ENCODE results near the gene RHBDL1. TPM values are rescaled to one million over a fixed set of nuclear protein-coding genes. Genes with fewer than 3 reads are reported as not detected.
A peak's percentile ranks its signal among the peaks of the same experiment; 100 is the strongest.

RHBDL1 gene
- total and polyA plus RNA-seq, 9 of the 15 experiments (the other 6 are each of a cell fraction or from before 2014, with no cell fraction given) = 0.03 to 5.6 (median 1.3) TPM; not detected in 1

- TF ChIP-seq CAMTA2 (CRISPR knock-in tag; conservative IDR thresholded peaks at IDR 0.05) (no peak), E2F1 (CRISPR knock-in tag; IDR thresholded peaks at IDR 0.05) (peak; percentile 62; the same call in 1 of the 2 replicates), NFE2 (IDR thresholded peaks at IDR 0.05; ENCODE audit: low read depth) (no peak), NFXL1 (CRISPR knock-in tag; IDR thresholded peaks at IDR 0.05) (no peak), TAF9B (IDR thresholded peaks at IDR 0.05; ENCODE audit: partially characterized antibody) (no peak), HLTF (IDR thresholded peaks at IDR 0.05) (no peak), BDP1 (IDR thresholded peaks at IDR 0.05; ENCODE audit: insufficient read depth, insufficient read length) (no peak), ESRRB (CRISPR knock-in tag; IDR thresholded peaks at IDR 0.05; ENCODE audit: borderline replicate concordance) (no peak), DMBX1 (CRISPR knock-in tag; IDR thresholded peaks at IDR 0.05; ENCODE audit: borderline replicate concordance) (no peak), TCFL5 (CRISPR knock-in tag; conservative IDR thresholded peaks at IDR 0.05) (no peak), SFPQ (IDR thresholded peaks at IDR 0.05; ENCODE audit: low read depth, low read length) (no peak), ELF4 (CRISPR knock-in tag; IDR thresholded peaks at IDR 0.05) (no peak), SMARCA5 (IDR thresholded peaks at IDR 0.05) (0 out of 2 replicates have a peak, but pooled peaks have one; percentile 25), CHD2 (IDR thresholded peaks at IDR 0.05; ENCODE audit: low read depth, low read length) (no peak), KDM2B (CRISPR knock-in tag; IDR thresholded peaks at IDR 0.05) (no peak), CEBPG (CRISPR knock-in tag; IDR thresholded peaks at IDR 0.05) (peak; percentile 69), CEBPG (tag; conservative IDR thresholded peaks at IDR 0.05 in 1 of 2, IDR thresholded peaks at IDR 0.05 in 1 of 2) (no peak), ZC3H4 (CRISPR knock-in tag; IDR thresholded peaks at IDR 0.05; ENCODE audit: borderline replicate concordance) (0 out of 2 replicates have a peak, but pooled peaks have one; percentile 59), SMAD4 (CRISPR knock-in tag; conservative IDR thresholded peaks at IDR 0.05) (0 out of 2 replicates have a peak, but pooled peaks have one; percentile 21), TAF7 (tag; IDR thresholded peaks at IDR 0.05) (no peak), SMARCB1 (IDR thresholded peaks at IDR 0.05; ENCODE audit: insufficient read length, low read depth) (no peak), PHTF2 (CRISPR knock-in tag; IDR thresholded peaks at IDR 0.05) (no peak), SIRT6 (IDR thresholded peaks at IDR 0.05; ENCODE audit: low read depth, low read length) (no peak), GABPB1 (CRISPR knock-in tag; IDR thresholded peaks at IDR 0.05) (no peak; the same call in none of the 2 replicates), ZBTB43 (CRISPR knock-in tag; IDR thresholded peaks at IDR 0.05) (no peak), HDAC8 (tag; IDR thresholded peaks at IDR 0.05) (no peak), SNIP1 (IDR thresholded peaks at IDR 0.05; ENCODE audit: low read depth) (no peak)
These were observed 20.1 kb downstream of the RHBDL1 start (continued) for GRCh38 chr16:695355-696089.

Measured in K562 (cell line).